ENCODE results near the gene CALB2. TPM values are rescaled to one million over a fixed set of nuclear protein-coding genes. Genes with fewer than 3 reads are reported as not detected.

CALB2 gene
- total RNA-seq, 1 donor from 2014 or later: 1.0 TPM

- H3K9ac ChIP-seq (ENCODE audit: low read depth in 1 of 3, low read length in 3 of 3): no peak overlapping the region
- H3K36me3 ChIP-seq (ENCODE audit: control insufficient read depth in 3 of 3, insufficient read depth in 3 of 3, low read length in 3 of 3): no peaks in the 10 kb centered on the region
- no peaks in the 10 kb centered on the region for H3K9me3 ChIP-seq (ENCODE audit: control insufficient read depth in 3 of 3, low read length in 3 of 3)
- peaks cover 19 to 27% (median 25%) of the 10 kb centered on the region in 3 donors for H3K27me3 ChIP-seq (ENCODE audit: control insufficient read depth in 3 of 3, insufficient read depth in 3 of 3, low read length in 3 of 3)
- H3K4me1 ChIP-seq (ENCODE audit: control insufficient read depth in 3 of 3, insufficient read depth in 3 of 3, low read length in 3 of 3): no peaks in the 10 kb centered on the region
- no peak overlapping the region for H3K27ac ChIP-seq (ENCODE audit: low read depth, low read length)
- H3K4me3 ChIP-seq (ENCODE audit: low read length in 3 of 3): no peak overlapping the region
Observed at GRCh38 chr16:71383054-71383773, 24.7 kb downstream of the CALB2 start.

- peaks cover 19 to 30% (median 29%) of the 10 kb centered on the region in 3 donors for H3K27me3 ChIP-seq (ENCODE audit: control insufficient read depth in 3 of 3, insufficient read depth in 3 of 3, low read length in 3 of 3)
- H3K36me3 ChIP-seq (ENCODE audit: control insufficient read depth in 3 of 3, insufficient read depth in 3 of 3, low read length in 3 of 3): no peaks in the 10 kb centered on the region
- H3K4me3 ChIP-seq (ENCODE audit: low read length in 3 of 3): no peak overlapping the region
- H3K27ac ChIP-seq (ENCODE audit: low read depth, low read length): no peak overlapping the region
- no peaks in the 10 kb centered on the region for H3K4me1 ChIP-seq (ENCODE audit: control insufficient read depth in 3 of 3, insufficient read depth in 3 of 3, low read length in 3 of 3)
- H3K9me3 ChIP-seq (ENCODE audit: control insufficient read depth in 3 of 3, low read length in 3 of 3): no peaks in the 10 kb centered on the region
- H3K9ac ChIP-seq (ENCODE audit: low read depth in 1 of 3, low read length in 3 of 3): no peak overlapping the region
Observed at GRCh38 chr16:71384073-71384724, 25.7 kb downstream of the CALB2 start.

GRCh38 chr16:71387045-71387871, 28.7 kb downstream of the CALB2 start:
- no peak overlapping the region for H3K9ac ChIP-seq (ENCODE audit: low read depth in 1 of 3, low read length in 3 of 3)
- no peak overlapping the region for H3K27ac ChIP-seq (ENCODE audit: low read depth, low read length)
- H3K4me1 ChIP-seq (ENCODE audit: control insufficient read depth in 3 of 3, insufficient read depth in 3 of 3, low read length in 3 of 3): no peaks in the 10 kb centered on the region
- peaks cover 19 to 35% (median 32%) of the 10 kb centered on the region in 3 donors for H3K27me3 ChIP-seq (ENCODE audit: control insufficient read depth in 3 of 3, insufficient read depth in 3 of 3, low read length in 3 of 3)
- no peaks in the 10 kb centered on the region for H3K36me3 ChIP-seq (ENCODE audit: control insufficient read depth in 3 of 3, insufficient read depth in 3 of 3, low read length in 3 of 3)
- H3K4me3 ChIP-seq (ENCODE audit: low read length in 3 of 3): no peak overlapping the region
- H3K9me3 ChIP-seq (ENCODE audit: control insufficient read depth in 3 of 3, low read length in 3 of 3): no peaks in the 10 kb centered on the region

GRCh38 chr16:71389330-71389729, 30.8 kb downstream of the CALB2 start:
- Histone ChIP-seq H3K9me3 (ENCODE audit: control insufficient read depth in 3 of 3, low read length in 3 of 3) (no peaks in the 10 kb centered on the region), H3K4me1 (ENCODE audit: control insufficient read depth in 3 of 3, insufficient read depth in 3 of 3, low read length in 3 of 3) (no peaks in the 10 kb centered on the region), H3K27me3 (ENCODE audit: control insufficient read depth in 3 of 3, insufficient read depth in 3 of 3, low read length in 3 of 3) (peaks cover 19 to 34% (median 28%) of the 10 kb centered on the region in 3 donors), H3K36me3 (ENCODE audit: control insufficient read depth in 3 of 3, insufficient read depth in 3 of 3, low read length in 3 of 3) (no peaks in the 10 kb centered on the region), H3K9ac (ENCODE audit: low read depth in 1 of 3, low read length in 3 of 3) (no peak overlapping the region), H3K27ac (ENCODE audit: low read depth, low read length) (no peak overlapping the region), H3K4me3 (ENCODE audit: low read length in 3 of 3) (no peak overlapping the region)

- H3K27me3 ChIP-seq (ENCODE audit: control insufficient read depth in 3 of 3, insufficient read depth in 3 of 3, low read length in 3 of 3): peaks cover 0 to 23% (median 9%) of the 10 kb centered on the region in 3 donors
Observed at GRCh38 chr16:71396594-71396993, 38.1 kb downstream of the CALB2 start.

GRCh38 chr16:71399801-71400563, 41.5 kb downstream of the CALB2 start:
- Histone ChIP-seq H3K27me3 (ENCODE audit: control insufficient read depth in 3 of 3, insufficient read depth in 3 of 3, low read length in 3 of 3) (peaks cover 0 to 28% (median 10%) of the 10 kb centered on the region in 3 donors), H3K4me3 (ENCODE audit: low read length in 3 of 3) (no peak overlapping the region), H3K9me3 (ENCODE audit: control insufficient read depth in 3 of 3, low read length in 3 of 3) (no peaks in the 10 kb centered on the region), H3K9ac (ENCODE audit: low read depth in 1 of 3, low read length in 3 of 3) (no peak overlapping the region), H3K4me1 (ENCODE audit: control insufficient read depth in 3 of 3, insufficient read depth in 3 of 3, low read length in 3 of 3) (no peaks in the 10 kb centered on the region), H3K36me3 (ENCODE audit: control insufficient read depth in 3 of 3, insufficient read depth in 3 of 3, low read length in 3 of 3) (no peaks in the 10 kb centered on the region), H3K27ac (ENCODE audit: low read depth, low read length) (no peak overlapping the region)

More at GRCh38 chr16:71396594-71396993, 38.1 kb downstream of the CALB2 start:
- Histone ChIP-seq H3K9ac (ENCODE audit: low read depth in 1 of 3, low read length in 3 of 3) (no peak overlapping the region), H3K4me3 (ENCODE audit: low read length in 3 of 3) (no peak overlapping the region), H3K36me3 (ENCODE audit: control insufficient read depth in 3 of 3, insufficient read depth in 3 of 3, low read length in 3 of 3) (no peaks in the 10 kb centered on the region), H3K4me1 (ENCODE audit: control insufficient read depth in 3 of 3, insufficient read depth in 3 of 3, low read length in 3 of 3) (no peaks in the 10 kb centered on the region), H3K27ac (ENCODE audit: low read depth, low read length) (no peak overlapping the region), H3K9me3 (ENCODE audit: control insufficient read depth in 3 of 3, low read length in 3 of 3) (no peaks in the 10 kb centered on the region)

- Histone ChIP-seq H3K27ac (ENCODE audit: low read depth, low read length) (no peak overlapping the region), H3K36me3 (ENCODE audit: control insufficient read depth in 3 of 3, insufficient read depth in 3 of 3, low read length in 3 of 3) (no peaks in the 10 kb centered on the region)
Observed at GRCh38 chr16:71402007-71402406, 43.5 kb downstream of the CALB2 start.

GRCh38 chr16:71402674-71403073, 44.2 kb downstream of the CALB2 start:
- H3K27ac ChIP-seq (ENCODE audit: low read depth, low read length): no peak overlapping the region
- H3K9ac ChIP-seq (ENCODE audit: low read depth in 1 of 3, low read length in 3 of 3): no peak overlapping the region
- H3K36me3 ChIP-seq (ENCODE audit: control insufficient read depth in 3 of 3, insufficient read depth in 3 of 3, low read length in 3 of 3): no peaks in the 10 kb centered on the region
- no peaks in the 10 kb centered on the region for H3K4me1 ChIP-seq (ENCODE audit: control insufficient read depth in 3 of 3, insufficient read depth in 3 of 3, low read length in 3 of 3)
- H3K4me3 ChIP-seq (ENCODE audit: low read length in 3 of 3): no peak overlapping the region
- H3K27me3 ChIP-seq (ENCODE audit: control insufficient read depth in 3 of 3, insufficient read depth in 3 of 3, low read length in 3 of 3): peaks cover 0 to 16% (median 5%) of the 10 kb centered on the region in 3 donors
- H3K9me3 ChIP-seq (ENCODE audit: control insufficient read depth in 3 of 3, low read length in 3 of 3): peaks cover 0 to 2% (median 0%) of the 10 kb centered on the region in 3 donors

More at GRCh38 chr16:71402007-71402406, 43.5 kb downstream of the CALB2 start:
- Histone ChIP-seq H3K9ac (ENCODE audit: low read depth in 1 of 3, low read length in 3 of 3) (no peak overlapping the region), H3K9me3 (ENCODE audit: control insufficient read depth in 3 of 3, low read length in 3 of 3) (peaks cover 0 to 2% (median 0%) of the 10 kb centered on the region in 3 donors), H3K27me3 (ENCODE audit: control insufficient read depth in 3 of 3, insufficient read depth in 3 of 3, low read length in 3 of 3) (peaks cover 0 to 22% (median 7%) of the 10 kb centered on the region in 3 donors), H3K4me3 (ENCODE audit: low read length in 3 of 3) (no peak overlapping the region), H3K4me1 (ENCODE audit: control insufficient read depth in 3 of 3, insufficient read depth in 3 of 3, low read length in 3 of 3) (no peaks in the 10 kb centered on the region)

GRCh38 chr16:71404364-71404763, 45.8 kb downstream of the CALB2 start:
- Histone ChIP-seq H3K36me3 (ENCODE audit: control insufficient read depth in 3 of 3, insufficient read depth in 3 of 3, low read length in 3 of 3) (no peaks in the 10 kb centered on the region), H3K4me1 (ENCODE audit: control insufficient read depth in 3 of 3, insufficient read depth in 3 of 3, low read length in 3 of 3) (no peaks in the 10 kb centered on the region), H3K4me3 (ENCODE audit: low read length in 3 of 3) (no peak overlapping the region), H3K27me3 (ENCODE audit: control insufficient read depth in 3 of 3, insufficient read depth in 3 of 3, low read length in 3 of 3) (peaks cover 0 to 15% (median 5%) of the 10 kb centered on the region in 3 donors), H3K27ac (ENCODE audit: low read depth, low read length) (no peak overlapping the region), H3K9ac (ENCODE audit: low read depth in 1 of 3, low read length in 3 of 3) (no peak overlapping the region), H3K9me3 (ENCODE audit: control insufficient read depth in 3 of 3, low read length in 3 of 3) (peaks cover 0 to 2% (median 0%) of the 10 kb centered on the region in 3 donors)

Data from skeletal muscle tissue (tissue), 4 donors.